Stimulated activated CD4-positive, alpha-beta T cell treated with anti-CD3 and anti-CD28 coated beads, Interleukin-4, amount 100 ng/mL, for 24 hours (primary cell): ENCODE measurements around the gene ERCC4.
A peak's percentile ranks its signal among the peaks of the same experiment; 100 is the strongest.
"Not testable (repeated sequence)": the region's sequence is repeated elsewhere in the genome, so short reads cannot be mapped to it uniquely, and the experiment has no call there.

Source experiments
- DNase-seq: peaks from one replicate; pipeline ENCODE4 v3.0.0-alpha.2; 2020

The ERCC4 gene

GRCh38 chr16:13919683-13920509 lies at the start of gene ERCC4:
ERCC4 (plus strand) TSS chr16:13920154; CDS start chr16:13920166, 12 bp downstream.
- peak; percentile 99 for DNase-seq

- DNase-seq = no peak
Observed at GRCh38 chr16:13873835-13874438, 46.0 kb upstream of the ERCC4 start.

GRCh38 chr16:13875614-13876284 lies 44.2 kb upstream of the ERCC4 start:
- DNase-seq = no peak

GRCh38 chr16:13883276-13883675 lies 36.7 kb upstream of the ERCC4 start:
- no peak for DNase-seq

- DNase-seq = no peak
Observed at GRCh38 chr16:13883881-13884280, 36.1 kb upstream of the ERCC4 start.

GRCh38 chr16:13885700-13886099 lies 34.3 kb upstream of the ERCC4 start:
- no peak for DNase-seq

GRCh38 chr16:13886608-13887007 lies 33.3 kb upstream of the ERCC4 start:
- DNase-seq = no peak

- DNase-seq = not testable (repeated sequence)
Observed at GRCh38 chr16:13889323-13889722, 30.6 kb upstream of the ERCC4 start.

GRCh38 chr16:13892301-13892700 lies 27.7 kb upstream of the ERCC4 start:
- no peak for DNase-seq

- DNase-seq = no peak
Observed at GRCh38 chr16:13895516-13895915, 24.4 kb upstream of the ERCC4 start.

GRCh38 chr16:13896543-13897182 lies 23.3 kb upstream of the ERCC4 start:
- DNase-seq = no peak

- no peak for DNase-seq
Observed at GRCh38 chr16:13897806-13898205, 22.1 kb upstream of the ERCC4 start.

- DNase-seq = no peak
Observed at GRCh38 chr16:13898233-13898632, 21.7 kb upstream of the ERCC4 start.

- DNase-seq = no peak
Observed at GRCh38 chr16:13902052-13902451, 17.9 kb upstream of the ERCC4 start.

- no peak for DNase-seq
Observed at GRCh38 chr16:13902677-13903076, 17.3 kb upstream of the ERCC4 start.

GRCh38 chr16:13904179-13904691 lies 15.7 kb upstream of the ERCC4 start:
- DNase-seq = no peak

- DNase-seq = not testable (repeated sequence)
Observed at GRCh38 chr16:13904822-13905221, 15.1 kb upstream of the ERCC4 start.

GRCh38 chr16:13906168-13907089 lies 13.5 kb upstream of the ERCC4 start:
- no peak for DNase-seq

- no peak for DNase-seq
Observed at GRCh38 chr16:13907431-13907830, 12.5 kb upstream of the ERCC4 start.

- no peak for DNase-seq
Observed at GRCh38 chr16:13909069-13909468, 10.9 kb upstream of the ERCC4 start.

- DNase-seq = no peak
Observed at GRCh38 chr16:13909872-13910303, 10.1 kb upstream of the ERCC4 start.

- DNase-seq = no peak
Observed at GRCh38 chr16:13911306-13911705, 8.6 kb upstream of the ERCC4 start.
